ENCODE data around the gene SLC25A42.

Gene SLC25A42

GRCh38 chr19:19051478-19052213, 12.1 kb upstream of the SLC25A42 start:
- no peak for TF ChIP-seq CTCF (IDR thresholded peaks at IDR 0.05; ENCODE audit: insufficient read depth, low read length)
- TF ChIP-seq SPI1 (IDR thresholded peaks at IDR 0.05; ENCODE audit: borderline replicate concordance, low read depth) = no peak
- TF ChIP-seq POLR2AphosphoS5 (IDR thresholded peaks at IDR 0.05; ENCODE audit: low read depth) = no peak
- TF ChIP-seq REST (IDR thresholded peaks at IDR 0.05; ENCODE audit: insufficient replicate concordance, low read depth) = no peak
- no peak for TF ChIP-seq GABPA (IDR thresholded peaks at IDR 0.05; ENCODE audit: low read depth)
- Histone ChIP-seq H3K4me3 (replicated peaks; ENCODE audit: insufficient read depth, low read length) (no peak overlapping the region), H3K27me3 (ENCODE audit: insufficient read depth, poor library complexity, severe bottlenecking) (no peaks in the 10 kb centered on the region), H3K27ac (replicated peaks) (no peak overlapping the region)
- no peak for DNase-seq (ENCODE audit: low read depth in 1 of 2, low spot score in 1 of 2)

- H3K4me3 ChIP-seq (replicated peaks; ENCODE audit: insufficient read depth, low read length) = no peak overlapping the region
- no peak for DNase-seq (ENCODE audit: low read depth in 1 of 2, low spot score in 1 of 2)
- TF ChIP-seq GABPA (IDR thresholded peaks at IDR 0.05; ENCODE audit: low read depth) (no peak), REST (IDR thresholded peaks at IDR 0.05; ENCODE audit: insufficient replicate concordance, low read depth) (no peak), CTCF (IDR thresholded peaks at IDR 0.05; ENCODE audit: insufficient read depth, low read length) (no peak), SPI1 (IDR thresholded peaks at IDR 0.05; ENCODE audit: borderline replicate concordance, low read depth) (no peak)
- no peak overlapping the region for H3K27ac ChIP-seq (replicated peaks)
- H3K27me3 ChIP-seq (ENCODE audit: insufficient read depth, poor library complexity, severe bottlenecking) = no peaks in the 10 kb centered on the region
These were observed 10.9 kb upstream of the SLC25A42 start for GRCh38 chr19:19052921-19053320.

- DNase-seq (ENCODE audit: low read depth in 1 of 2, low spot score in 1 of 2) = peak in 1 of 2 experiments; percentile 28
- no peak overlapping the region for H3K4me3 ChIP-seq (replicated peaks; ENCODE audit: insufficient read depth, low read length)
- H3K27ac ChIP-seq (replicated peaks) = no peak overlapping the region
- TF ChIP-seq CTCF (IDR thresholded peaks at IDR 0.05; ENCODE audit: insufficient read depth, low read length) = peak; percentile 25
- TF ChIP-seq GABPA (IDR thresholded peaks at IDR 0.05; ENCODE audit: low read depth) = no peak
- no peaks in the 10 kb centered on the region for H3K27me3 ChIP-seq (ENCODE audit: insufficient read depth, poor library complexity, severe bottlenecking)
These were observed 10.1 kb upstream of the SLC25A42 start for GRCh38 chr19:19053508-19054314.

Data from HL-60 (cell line).